Fibroblast of lung (primary cell): ENCODE results near the gene TBXAS1. TPM values are rescaled to one million over a fixed set of nuclear protein-coding genes. Genes with fewer than 3 reads are reported as not detected.

ENCODE experiments used
- DNase-seq, 2 donors: peaks; one replicate each; pipeline versions ENCODE4 v3.0.0 to v3.0.0-alpha.2; 2010; ENCODE audit warnings: low read depth in 2 of 2
- H2AFZ ChIP-seq: 2 replicates; pipeline ENCODE4 v1.5.1; 2012; ENCODE audit warnings: low read length, control low read depth, inconsistent platforms
- H3K27ac ChIP-seq: 2 replicates; pipeline ENCODE4 v1.5.1; 2011; ENCODE audit warnings: low read length, control low read depth; ENCODE audit not compliant: insufficient read depth
- H3K27me3 ChIP-seq: 2 replicates; pipeline ENCODE4 v1.5.1; 2011; ENCODE audit warnings: mild to moderate bottlenecking, low read length; ENCODE audit not compliant: control insufficient read depth, insufficient read depth
- H3K36me3 ChIP-seq: 2 replicates; pipeline ENCODE4 v1.5.1; 2011; ENCODE audit warnings: low read length; ENCODE audit not compliant: control insufficient read depth, insufficient read depth
- H3K4me1 ChIP-seq: 2 replicates; pipeline ENCODE4 v1.5.1; 2011; ENCODE audit warnings: low read length; ENCODE audit not compliant: control insufficient read depth, insufficient read depth; ENCODE audit errors: extremely low read depth
- H3K4me2 ChIP-seq: 2 replicates; pipeline ENCODE4 v1.5.1; 2011; ENCODE audit warnings: low read length, control low read depth; ENCODE audit not compliant: insufficient read depth; ENCODE audit errors: extremely low read depth
- H3K4me3 ChIP-seq, 4 experiments: fragments of 200-600 bp in 1 of 4; sonication (generic) in 1 of 4; replicated peaks in 1 of 4; 2 replicates each; pipeline ENCODE4 v1.5.1; 2011 to 2016; ENCODE audit warnings: low read length in 4 of 4, low read depth in 3 of 4, mild to moderate bottlenecking in 3 of 4, control low read depth in 2 of 4, inconsistent platforms in 1 of 4, mixed read lengths in 1 of 4; ENCODE audit not compliant: insufficient read depth in 1 of 4; ENCODE audit errors: control extremely low read depth in 1 of 4
- H3K79me2 ChIP-seq: 2 replicates; pipeline ENCODE4 v1.5.1; 2012; ENCODE audit warnings: mild to moderate bottlenecking, low read length, inconsistent platforms; ENCODE audit not compliant: control insufficient read depth, insufficient read depth
- H3K9ac ChIP-seq: 2 replicates; pipeline ENCODE4 v1.5.1; 2011; ENCODE audit warnings: mild to moderate bottlenecking, low read length, control low read depth; ENCODE audit not compliant: insufficient read depth
- H3K9me3 ChIP-seq: 2 replicates; pipeline ENCODE4 v1.5.1; 2012; ENCODE audit warnings: low read depth, low read length; ENCODE audit not compliant: control insufficient read depth, insufficient read depth
- H4K20me1 ChIP-seq: 2 replicates; pipeline ENCODE4 v1.5.1; 2011; ENCODE audit warnings: low read length; ENCODE audit not compliant: control insufficient read depth, insufficient read depth; ENCODE audit errors: extremely low read depth
- CTCF ChIP-seq, 2 donors: IDR thresholded peaks in 1 of 2; conservative IDR thresholded peaks in 1 of 2; 1 replicate in 1 of 2; 2 replicates in 1 of 2; pipeline ENCODE4 v1.5.1; 2011 to 2012; ENCODE audit warnings: low read length in 2 of 2, control low read depth in 1 of 2, inconsistent platforms in 1 of 2, low read depth in 1 of 2, mild to moderate bottlenecking in 1 of 2
- EZH2 ChIP-seq: IDR thresholded peaks from 2 replicates; pipeline ENCODE4 v1.5.1; 2012; ENCODE audit warnings: low read length, control low read depth, mild to moderate bottlenecking; ENCODE audit errors: missing control alignments
- polyA plus RNA-seq, 2 donors: library from polyadenylated mRNA; depleted of rRNA in 1 of 2; stranded (reverse) in 1 of 2; unstranded in 1 of 2; fragments of >200 nt; gene quantifications; 2 replicates each; pipeline ENCODE4 v1.2.1, GENCODE V29; 2011 to 2012; ENCODE audit warnings: missing spikeins in 1 of 2
- total RNA-seq: library from RNA; depleted of rRNA; stranded (reverse); fragments of >200 nt; gene quantifications from 2 replicates; pipeline ENCODE4 v1.2.1, GENCODE V29; 2014

Gene TBXAS1
- total and polyA plus RNA-seq, 2 donors (not counting 1 experiment from before 2014, with no cell fraction given), result 1.5 to 2.1 TPM

- DNase-seq, result no peak
- TF ChIP-seq EZH2, result no peak
- H3K4me1 ChIP-seq, result no peaks in the 10 kb centered on the region
- no peaks in the 10 kb centered on the region for H3K27me3 ChIP-seq
- no peak overlapping the region for H3K9ac ChIP-seq
- H4K20me1 ChIP-seq, result no peaks in the 10 kb centered on the region
- H2AFZ ChIP-seq, result no peak overlapping the region
- H3K36me3 ChIP-seq, result no peaks in the 10 kb centered on the region
- no peak overlapping the region for H3K4me2 ChIP-seq
- no peak overlapping the region for H3K4me3 ChIP-seq
- no peak overlapping the region for H3K27ac ChIP-seq
- H3K79me2 ChIP-seq, result no peaks in the 10 kb centered on the region
- H3K9me3 ChIP-seq, result no peaks in the 10 kb centered on the region
These were observed 101.4 kb downstream of the TBXAS1 start for GRCh38 chr7:139930286-139930965.

- Histone ChIP-seq H3K4me2 (no peak overlapping the region), H3K27me3 (no peaks in the 10 kb centered on the region), H3K9me3 (no peaks in the 10 kb centered on the region), H2AFZ (no peak overlapping the region), H3K4me1 (no peaks in the 10 kb centered on the region), H3K36me3 (no peaks in the 10 kb centered on the region), H3K79me2 (no peaks in the 10 kb centered on the region), H3K9ac (no peak overlapping the region), H4K20me1 (no peaks in the 10 kb centered on the region), H3K4me3 (no peak overlapping the region), H3K27ac (no peak overlapping the region)
- TF ChIP-seq EZH2, result no peak
- no peak for TF ChIP-seq CTCF (conservative IDR thresholded peaks at IDR 0.05 in 1 of 2, IDR thresholded peaks at IDR 0.05 in 1 of 2; ENCODE audit: low read depth in 1 of 2, low read length in 2 of 2)
- no peak for DNase-seq
These were observed 102.3 kb downstream of the TBXAS1 start for GRCh38 chr7:139931190-139931934.

GRCh38 chr7:139932531-139932930 is 103.5 kb downstream of the TBXAS1 start:
- TF ChIP-seq CTCF (conservative IDR thresholded peaks at IDR 0.05 in 1 of 2, IDR thresholded peaks at IDR 0.05 in 1 of 2; ENCODE audit: low read depth in 1 of 2, low read length in 2 of 2) (no peak), EZH2 (no peak)
- H2AFZ ChIP-seq, result no peak overlapping the region
- H3K4me1 ChIP-seq, result no peaks in the 10 kb centered on the region
- H3K9me3 ChIP-seq, result no peaks in the 10 kb centered on the region
- no peaks in the 10 kb centered on the region for H3K36me3 ChIP-seq
- H3K4me3 ChIP-seq, result no peak overlapping the region
- no peaks in the 10 kb centered on the region for H4K20me1 ChIP-seq
- no peak overlapping the region for H3K9ac ChIP-seq
- DNase-seq, result no peak
- H3K27ac ChIP-seq, result no peak overlapping the region
- no peaks in the 10 kb centered on the region for H3K79me2 ChIP-seq
- H3K4me2 ChIP-seq, result no peak overlapping the region
- H3K27me3 ChIP-seq, result no peaks in the 10 kb centered on the region
